HCT116 (cell line): ENCODE results near the gene SORCS2. TPM values are rescaled to one million over a fixed set of nuclear protein-coding genes. Genes with fewer than 3 reads are reported as not detected.

Source experiments
- ATAC-seq: fragments of 200-7000 bp; cut with Tn5 transposase; 2 replicates; pipeline ENCODE4 v1.9.1; 2020; ENCODE audit warnings: mild to moderate bottlenecking, moderate library complexity
- BruUV-seq: library from RNA; stranded (reverse); fragments of 400-500 nt; replicated peaks from 2 replicates; lab custom pipeline; 2021; lab: Mats Ljungman, UMichigan
- CTCF ChIA-PET: fragments of 300-600 bp; sonication (Branson Sonifier 250); formaldehyde crosslinking; loops from one replicate; lab custom pipeline; 2021; ENCODE audit warnings: antibody characterized with exemption; lab: Charles Lee
- POLR2A ChIA-PET: fragments of 300-600, 350-600 bp; sonication (Branson Sonifier 250); formaldehyde crosslinking; loops from one replicate; lab custom pipeline; 2021; ENCODE audit warnings: antibody characterized with exemption; lab: Charles Lee
- RAD21 ChIA-PET, 2 experiments: fragments of 300-600 bp; sonication (Branson Sonifier 250); formaldehyde crosslinking; loops; one replicate each; lab custom pipeline; 2023; ENCODE audit warnings: low total read pairs in 2 of 2; ENCODE audit not compliant: uncharacterized antibody in 2 of 2, unreplicated experiment in 2 of 2, low non-redundant PET in 1 of 2; lab: Charles Lee
- DNase-seq: peaks from one replicate; pipeline ENCODE4 v3.0.0-alpha.2; 2010; ENCODE audit warnings: low read depth, low spot score
- H2AFZ ChIP-seq: fragments of 200-600 bp; shearing (Covaris generic), sonication (generic); 2 replicates; pipeline ENCODE4 v1.6.1; 2017; ENCODE audit warnings: low read depth, mixed run types, mixed read lengths, antibody characterized with exemption, low read length; ENCODE audit not compliant: poor library complexity, severe bottlenecking
- H3K27ac ChIP-seq: 2 replicates; pipeline ENCODE4 v1.5.1; 2012; ENCODE audit warnings: low read depth, low read length
- H3K27me3 ChIP-seq: fragments of 200-600 bp; sonication (generic); 2 replicates; pipeline ENCODE4 v1.6.1; 2016; ENCODE audit warnings: mixed run types, low read length, mixed read lengths; ENCODE audit not compliant: insufficient read depth
- H3K36me3 ChIP-seq, 2 experiments: fragments of 200-500 bp in 1 of 2; fragments of 200-600 bp in 1 of 2; sonication (Bioruptor generic) in 1 of 2; sonication (generic) in 1 of 2; 2 replicates each; pipeline versions ENCODE4 v1.5.1 to v1.6.1; 2014 to 2016; ENCODE audit warnings: low read length in 2 of 2, inconsistent platforms in 1 of 2, mixed read lengths in 1 of 2, mixed run types in 1 of 2; ENCODE audit not compliant: insufficient read depth in 2 of 2, control insufficient read depth in 1 of 2
- H3K4me1 ChIP-seq, 2 experiments: fragments of 200-600 bp in 1 of 2; sonication (generic) in 1 of 2; 2 replicates each; pipeline versions ENCODE4 v1.5.1 to v1.6.1; 2012 to 2017; ENCODE audit warnings: low read length in 2 of 2, inconsistent platforms in 1 of 2, mild to moderate bottlenecking in 1 of 2, mixed read lengths in 1 of 2, mixed run types in 1 of 2, moderate library complexity in 1 of 2; ENCODE audit not compliant: insufficient read depth in 2 of 2, control insufficient read depth in 1 of 2
- H3K4me2 ChIP-seq: fragments of 200-600 bp; sonication (generic); 2 replicates; pipeline ENCODE4 v1.6.1; 2017; ENCODE audit warnings: mixed run types, low read length, mixed read lengths
- H3K4me3 ChIP-seq, 2 experiments: fragments of 200-600 bp in 1 of 2; sonication (generic) in 1 of 2; replicated peaks in 1 of 2; 2 replicates each; pipeline ENCODE4 v1.5.1; 2011 to 2016; ENCODE audit warnings: low read length in 2 of 2, control low read depth in 1 of 2, low read depth in 1 of 2, mild to moderate bottlenecking in 1 of 2, mixed read lengths in 1 of 2, mixed run types in 1 of 2
- H3K79me2 ChIP-seq: fragments of 200-600 bp; sonication (generic); 2 replicates; pipeline ENCODE4 v1.6.1; 2017; ENCODE audit warnings: mild to moderate bottlenecking, mixed run types, low read length, moderate library complexity, mixed read lengths; ENCODE audit not compliant: insufficient read depth
- H3K9ac ChIP-seq: fragments of 200-600 bp; sonication (generic); 2 replicates; pipeline ENCODE4 v1.6.1; 2016; ENCODE audit warnings: low read length, mixed read lengths
- H3K9me2 ChIP-seq: fragments of 200-600 bp; sonication (generic), shearing (Covaris generic); 2 replicates; pipeline ENCODE4 v1.6.1; 2017; ENCODE audit warnings: mixed run types, mild to moderate bottlenecking, moderate library complexity; ENCODE audit not compliant: insufficient read depth
- H3K9me3 ChIP-seq, 2 experiments: fragments of 200-500 bp in 1 of 2; fragments of 200-600 bp in 1 of 2; sonication (Bioruptor generic) in 1 of 2; sonication (generic) in 1 of 2; 2 replicates each; pipeline ENCODE4 v1.6.1; 2014 to 2017; ENCODE audit warnings: low read length in 2 of 2, mixed read lengths in 2 of 2, inconsistent platforms in 1 of 2, low read depth in 1 of 2, mild to moderate bottlenecking in 1 of 2, mixed run types in 1 of 2, moderate library complexity in 1 of 2; ENCODE audit not compliant: control insufficient read depth in 1 of 2, insufficient read depth in 1 of 2
- H4K20me1 ChIP-seq: fragments of 200-600 bp; sonication (generic), shearing (Covaris generic); 2 replicates; pipeline ENCODE4 v1.6.1; 2017; ENCODE audit warnings: mixed run types, mild to moderate bottlenecking, moderate library complexity; ENCODE audit not compliant: insufficient read depth
- ATF3 ChIP-seq: IDR thresholded peaks from 2 replicates; pipeline ENCODE4 v1.6.1; 2012
- CBX3 ChIP-seq: IDR thresholded peaks from 2 replicates; pipeline ENCODE4 v1.6.1; 2012; ENCODE audit warnings: low read depth
- CEBPB ChIP-seq: IDR thresholded peaks from 2 replicates; pipeline ENCODE4 v1.6.1; 2012; ENCODE audit warnings: low read depth
- CTCF ChIP-seq, 3 experiments: fragments of 200-600 bp in 1 of 3; sonication (generic) in 1 of 3; IDR thresholded peaks in 2 of 3; conservative IDR thresholded peaks in 1 of 3; 2 replicates each; pipeline ENCODE4 v1.5.1; 2012 to 2017; ENCODE audit warnings: low read depth in 2 of 3, low read length in 2 of 3, antibody characterized with exemption in 1 of 3, borderline replicate concordance in 1 of 3, control low read depth in 1 of 3, mild to moderate bottlenecking in 1 of 3, mixed read lengths in 1 of 3, mixed run types in 1 of 3, moderate library complexity in 1 of 3; ENCODE audit not compliant: insufficient read depth in 1 of 3
- POLR2A ChIP-seq: IDR thresholded peaks from 2 replicates; pipeline ENCODE4 v1.7.0; 2011; ENCODE audit warnings: borderline replicate concordance; ENCODE audit not compliant: insufficient read depth, insufficient read length; ENCODE audit errors: extremely low read depth
- POLR2AphosphoS5 ChIP-seq: IDR thresholded peaks from 2 replicates; pipeline ENCODE4 v1.6.1; 2011; ENCODE audit warnings: mild to moderate bottlenecking, low read depth, low read length, moderate library complexity
- REST ChIP-seq: IDR thresholded peaks from 2 replicates; pipeline ENCODE4 v1.6.1; 2012; ENCODE audit warnings: low read depth
- TCF7L2 ChIP-seq: IDR thresholded peaks from 2 replicates; pipeline ENCODE4 v1.7.0; 2011; ENCODE audit warnings: borderline replicate concordance, inconsistent platforms; ENCODE audit not compliant: insufficient read depth, insufficient read length; ENCODE audit errors: extremely low read depth
- ZBTB33 ChIP-seq: IDR thresholded peaks from 2 replicates; pipeline ENCODE4 v1.6.1; 2011; ENCODE audit warnings: mild to moderate bottlenecking, low read length, moderate library complexity; ENCODE audit not compliant: insufficient replicate concordance; ENCODE audit errors: extremely low read depth
- ZFX ChIP-seq: fragments of 450-650 bp; IDR thresholded peaks from 2 replicates; pipeline ENCODE4 v1.6.1; 2017
- ZNF274 ChIP-seq: fragments of 200-500 bp; sonication (Bioruptor generic); IDR thresholded peaks from 2 replicates; pipeline ENCODE4 v1.6.1; 2014; ENCODE audit warnings: mild to moderate bottlenecking, low read depth, low read length, inconsistent platforms
- intact Hi-C: fragments of 100-400 bp; cut with micrococcal nuclease; formaldehyde crosslinking; loops from 2 replicates; pipeline ENCODE4 v1.10.0; 2022
- total RNA-seq: library from RNA; stranded (reverse); gene quantifications from one replicate; pipeline ENCODE4 v1.2.1, GENCODE V29; 2021; ENCODE audit not compliant: unreplicated experiment

The SORCS2 gene
- total RNA-seq, 1 experiment from 2014 or later: 0.37 TPM

- RAD21 ChIA-PET: no interaction called here
- H3K36me3 ChIP-seq: no peaks in the 10 kb centered on the region
- no peaks in the 10 kb centered on the region for H3K9me2 ChIP-seq
- no TSS peak for BruUV-seq
- TF ChIP-seq CEBPB (no peak), POLR2A (no peak), ATF3 (no peak)
- no peaks in the 10 kb centered on the region for H4K20me1 ChIP-seq
- H3K79me2 ChIP-seq: no peaks in the 10 kb centered on the region
- H3K27ac ChIP-seq: no peak overlapping the region
- intact Hi-C loops: no loop called here
- no peak for DNase-seq
- no peak overlapping the region for H3K4me3 ChIP-seq
- no peak overlapping the region for H3K4me2 ChIP-seq
- no peak for ATAC-seq
- H3K4me1 ChIP-seq: no peaks in the 10 kb centered on the region
- H3K9me3 ChIP-seq: no peaks in the 10 kb centered on the region
- POLR2A ChIA-PET: no interaction called here
- CTCF ChIA-PET: no interaction called here
- H3K9ac ChIP-seq: no peak overlapping the region
- H3K27me3 ChIP-seq: no peaks in the 10 kb centered on the region
- no peak overlapping the region for H2AFZ ChIP-seq
Measured at GRCh38 chr4:7663075-7663541, 470.8 kb downstream of the SORCS2 start.

- Histone ChIP-seq H3K4me3 (no peak overlapping the region), H3K79me2 (no peaks in the 10 kb centered on the region)
- no peak for DNase-seq
- TF ChIP-seq CEBPB: no peak
- TF ChIP-seq CTCF (IDR thresholded peaks at IDR 0.05 in 2 of 3, conservative IDR thresholded peaks at IDR 0.05 in 1 of 3; ENCODE audit: borderline replicate concordance in 1 of 3, insufficient read depth in 1 of 3, low read depth in 2 of 3, low read length in 2 of 3): no peak
- no peak for TF ChIP-seq TCF7L2
- TF ChIP-seq ZFX: no peak
- no peak for TF ChIP-seq POLR2AphosphoS5
- no peak for TF ChIP-seq ZNF274
- TF ChIP-seq ZBTB33: no peak
- TF ChIP-seq REST: no peak
- TF ChIP-seq CBX3: no peak
- no peak for TF ChIP-seq POLR2A
- TF ChIP-seq, all 23 proteins: peak for 0
- no peaks in the 10 kb centered on the region for H3K27me3 ChIP-seq
- intact Hi-C loops: no loop called here
- no TSS peak for BruUV-seq
- ChIA-PET RAD21 (no interaction called here), CTCF (no interaction called here), POLR2A (no interaction called here)
- ATAC-seq: no peak
- H3K9me2 ChIP-seq: no peaks in the 10 kb centered on the region
- H2AFZ ChIP-seq: no peak overlapping the region
- no peak overlapping the region for H3K4me2 ChIP-seq
- no peaks in the 10 kb centered on the region for H3K36me3 ChIP-seq
- H3K4me1 ChIP-seq: no peaks in the 10 kb centered on the region
- H3K27ac ChIP-seq: no peak overlapping the region
- H3K9me3 ChIP-seq: no peaks in the 10 kb centered on the region
- H4K20me1 ChIP-seq: no peaks in the 10 kb centered on the region
- H3K9ac ChIP-seq: no peak overlapping the region
Measured at GRCh38 chr4:7664106-7664505, 471.8 kb downstream of the SORCS2 start.
